Activated CD4-positive, CD25-positive, alpha-beta regulatory T cell (primary cell): ENCODE measurements around the gene LIN28A.

Source experiments
- DNase-seq, 4 experiments: peaks; one replicate each; lab custom pipeline; 2025; lab: John Stamatoyannopoulos, UW

Gene LIN28A

GRCh38 chr1:26388791-26389445 is 21.7 kb upstream of the LIN28A start:
- DNase-seq, result no peak

GRCh38 chr1:26389604-26390247 is 20.9 kb upstream of the LIN28A start:
- no peak for DNase-seq

GRCh38 chr1:26391450-26391849 is 19.2 kb upstream of the LIN28A start:
- peak in 1 of 4 experiments; percentile 7 for DNase-seq

- no peak for DNase-seq
Measured at GRCh38 chr1:26395754-26396153, 14.9 kb upstream of the LIN28A start.

- DNase-seq, result no peak
Measured at GRCh38 chr1:26399034-26399433, 11.6 kb upstream of the LIN28A start.

- no peak for DNase-seq
Measured at GRCh38 chr1:26401891-26402290, 8.7 kb upstream of the LIN28A start.

GRCh38 chr1:26403656-26404055 is 7.0 kb upstream of the LIN28A start:
- no peak for DNase-seq

GRCh38 chr1:26404641-26405040 is 6.0 kb upstream of the LIN28A start:
- no peak for DNase-seq

- DNase-seq, result no peak
Measured at GRCh38 chr1:26405281-26405915, 5.2 kb upstream of the LIN28A start.

- DNase-seq, result peak; percentile 33 to 61 (median 48)
Measured at GRCh38 chr1:26408604-26409003, 2.0 kb upstream of the LIN28A start.

- no peak for DNase-seq
Measured at GRCh38 chr1:26409191-26409807, 1.3 kb upstream of the LIN28A start.

- no peak for DNase-seq
Measured at GRCh38 chr1:26411624-26412074, 1.0 kb downstream of the LIN28A start.

- no peak for DNase-seq
Measured at GRCh38 chr1:26412180-26412840, 1.7 kb downstream of the LIN28A start.

- DNase-seq, result no peak
Measured at GRCh38 chr1:26413031-26413430, 2.4 kb downstream of the LIN28A start.

- DNase-seq, result peak; percentile 69 to 75 (median 72)
Measured at GRCh38 chr1:26417111-26417759, 6.6 kb downstream of the LIN28A start.

GRCh38 chr1:26418865-26419349 is 8.3 kb downstream of the LIN28A start:
- no peak for DNase-seq

- no peak for DNase-seq
Measured at GRCh38 chr1:26419494-26419893, 8.9 kb downstream of the LIN28A start.

GRCh38 chr1:26429721-26430120 is 19.1 kb downstream of the LIN28A start:
- DNase-seq, result no peak

- DNase-seq, result peak; percentile 94 to 97 (median 95)
Measured at GRCh38 chr1:26431979-26432695, 21.5 kb downstream of the LIN28A start, which contains the start of gene DHDDS. Gene DHDDS, plus strand, starts transcription at chr1:26432321. Its CDS starts 625 bp downstream, at chr1:26432946.

GRCh38 chr1:26432793-26433192 is 22.2 kb downstream of the LIN28A start:
- DNase-seq, result no peak
